PFSK-1 (cell line): ENCODE measurements around the gene HELT.

Experiments
- FOXP2 ChIP-seq: optimal IDR thresholded peaks from 2 replicates; pipeline ENCODE3; 2011; ENCODE audit warnings: borderline replicate concordance, control low read depth, inconsistent platforms; ENCODE audit not compliant: insufficient read depth; ENCODE audit errors: extremely low read length, extremely low read depth
- POLR2AphosphoS5 ChIP-seq: IDR thresholded peaks from 2 replicates; pipeline ENCODE4 v1.6.1; 2012; ENCODE audit warnings: low read depth, mild to moderate bottlenecking, control low read depth, low read length, moderate library complexity
- SIN3A ChIP-seq: IDR thresholded peaks from 2 replicates; pipeline ENCODE4 v1.6.1; 2012; ENCODE audit warnings: mild to moderate bottlenecking, low read length, moderate library complexity, borderline replicate concordance; ENCODE audit not compliant: insufficient read depth
- TAF1 ChIP-seq: IDR thresholded peaks from 2 replicates; pipeline ENCODE4 v1.6.1; 2012; ENCODE audit warnings: low read length, control low read depth, borderline replicate concordance; ENCODE audit not compliant: insufficient read depth
- TF ChIP-seq, protein P1 (sequence below), 2 experiments: IDR thresholded peaks; 2 replicates each; pipeline versions ENCODE4 v1.6.1 to v1.8.0; 2011 to 2012; ENCODE audit warnings: low read depth in 2 of 2, low read length in 2 of 2, control low read depth in 1 of 2, inconsistent platforms in 1 of 2, mild to moderate bottlenecking in 1 of 2, moderate library complexity in 1 of 2; ENCODE audit not compliant: insufficient read depth in 1 of 2

HELT gene

DNA sequence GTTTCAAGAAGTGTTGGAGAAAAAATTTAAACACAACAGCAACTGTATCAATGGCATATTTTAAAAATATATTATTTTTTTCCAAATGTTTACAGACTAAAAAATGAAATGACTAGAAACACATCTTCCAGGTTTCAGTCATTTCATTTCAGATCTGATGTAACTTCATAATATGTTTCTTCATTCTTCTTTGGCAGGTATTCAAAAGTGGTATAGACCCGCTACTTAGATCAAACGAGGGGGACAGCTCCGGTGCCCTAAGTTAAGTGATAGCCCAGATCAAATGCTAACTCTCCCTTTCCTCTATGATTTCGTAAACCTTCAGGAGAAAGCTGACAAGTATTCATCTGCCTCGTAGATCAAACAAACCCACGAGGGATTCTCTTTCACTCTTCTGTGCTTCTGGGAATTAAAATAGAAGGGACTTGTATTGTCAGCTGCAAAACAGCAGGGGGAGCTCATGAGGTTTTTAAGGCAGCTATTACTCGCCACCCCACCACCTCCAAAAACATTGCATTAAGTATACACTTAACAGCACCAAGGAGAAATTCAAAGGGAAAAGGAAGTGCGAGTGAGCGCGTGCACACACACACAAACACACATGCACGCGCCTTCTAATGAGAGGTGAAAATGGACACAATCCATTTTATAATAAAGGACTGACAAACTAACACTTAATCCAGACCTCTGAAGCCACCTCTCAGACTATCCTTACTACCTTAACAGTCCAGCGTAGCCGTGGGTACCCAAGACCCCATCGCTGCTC lies 21.4 kb downstream of the HELT start:
- TF ChIP-seq, protein P1, sequence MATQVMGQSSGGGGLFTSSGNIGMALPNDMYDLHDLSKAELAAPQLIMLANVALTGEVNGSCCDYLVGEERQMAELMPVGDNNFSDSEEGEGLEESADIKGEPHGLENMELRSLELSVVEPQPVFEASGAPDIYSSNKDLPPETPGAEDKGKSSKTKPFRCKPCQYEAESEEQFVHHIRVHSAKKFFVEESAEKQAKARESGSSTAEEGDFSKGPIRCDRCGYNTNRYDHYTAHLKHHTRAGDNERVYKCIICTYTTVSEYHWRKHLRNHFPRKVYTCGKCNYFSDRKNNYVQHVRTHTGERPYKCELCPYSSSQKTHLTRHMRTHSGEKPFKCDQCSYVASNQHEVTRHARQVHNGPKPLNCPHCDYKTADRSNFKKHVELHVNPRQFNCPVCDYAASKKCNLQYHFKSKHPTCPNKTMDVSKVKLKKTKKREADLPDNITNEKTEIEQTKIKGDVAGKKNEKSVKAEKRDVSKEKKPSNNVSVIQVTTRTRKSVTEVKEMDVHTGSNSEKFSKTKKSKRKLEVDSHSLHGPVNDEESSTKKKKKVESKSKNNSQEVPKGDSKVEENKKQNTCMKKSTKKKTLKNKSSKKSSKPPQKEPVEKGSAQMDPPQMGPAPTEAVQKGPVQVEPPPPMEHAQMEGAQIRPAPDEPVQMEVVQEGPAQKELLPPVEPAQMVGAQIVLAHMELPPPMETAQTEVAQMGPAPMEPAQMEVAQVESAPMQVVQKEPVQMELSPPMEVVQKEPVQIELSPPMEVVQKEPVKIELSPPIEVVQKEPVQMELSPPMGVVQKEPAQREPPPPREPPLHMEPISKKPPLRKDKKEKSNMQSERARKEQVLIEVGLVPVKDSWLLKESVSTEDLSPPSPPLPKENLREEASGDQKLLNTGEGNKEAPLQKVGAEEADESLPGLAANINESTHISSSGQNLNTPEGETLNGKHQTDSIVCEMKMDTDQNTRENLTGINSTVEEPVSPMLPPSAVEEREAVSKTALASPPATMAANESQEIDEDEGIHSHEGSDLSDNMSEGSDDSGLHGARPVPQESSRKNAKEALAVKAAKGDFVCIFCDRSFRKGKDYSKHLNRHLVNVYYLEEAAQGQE (IDR thresholded peaks at IDR 0.05; ENCODE audit: insufficient read depth in 1 of 2, low read depth in 2 of 2, low read length in 2 of 2): no peak
- TF ChIP-seq SIN3A (no peak), FOXP2 (no peak), TAF1 (no peak), POLR2AphosphoS5 (no peak)

DNA sequence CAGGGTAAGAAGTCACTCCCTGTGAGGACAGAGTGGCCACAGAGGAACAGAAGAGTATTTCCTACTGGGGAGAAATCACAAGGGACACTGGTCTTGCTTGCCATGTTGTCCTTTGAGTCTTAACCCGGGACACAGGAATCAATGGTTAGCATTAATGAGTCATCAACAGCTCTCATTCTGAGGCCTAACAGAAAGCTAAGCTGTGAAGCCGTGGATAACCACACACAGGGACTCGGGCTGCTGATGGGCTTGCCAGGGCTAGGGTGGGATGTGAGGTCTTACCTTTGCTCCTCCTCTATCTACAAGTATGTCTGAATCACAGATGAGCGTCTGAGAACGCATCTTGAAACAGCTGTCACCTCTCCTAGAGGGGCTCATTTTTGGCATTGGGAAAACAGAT lies 22.2 kb downstream of the HELT start:
- TF ChIP-seq SIN3A (no peak), FOXP2 (no peak)
- TF ChIP-seq, protein P1 (IDR thresholded peaks at IDR 0.05; ENCODE audit: insufficient read depth in 1 of 2, low read depth in 2 of 2, low read length in 2 of 2): no peak

DNA sequence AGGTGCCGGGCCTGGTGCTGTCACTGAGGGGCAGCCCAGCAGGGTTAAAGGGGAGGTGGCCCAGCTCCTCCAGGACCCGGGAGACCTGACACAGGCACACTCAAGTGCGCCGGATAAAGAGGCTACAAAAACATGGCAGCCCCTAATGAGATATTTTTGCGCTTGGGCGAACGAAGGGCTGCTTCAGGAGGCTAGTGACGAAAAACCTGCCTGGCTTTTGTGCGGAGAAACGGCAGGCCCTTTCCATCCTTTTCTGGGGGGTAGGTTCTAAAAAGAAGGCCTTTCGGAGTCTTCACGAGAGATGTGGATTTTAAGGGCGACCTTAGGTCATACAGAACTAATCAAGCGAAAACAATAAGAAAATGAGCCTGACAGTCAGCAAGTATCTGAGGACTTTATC lies 35.5 kb downstream of the HELT start:
- TF ChIP-seq TAF1: no peak
- no peak for TF ChIP-seq SIN3A
- TF ChIP-seq FOXP2: no peak
- TF ChIP-seq, protein P1 (IDR thresholded peaks at IDR 0.05; ENCODE audit: insufficient read depth in 1 of 2, low read depth in 2 of 2, low read length in 2 of 2): no peak
- no peak for TF ChIP-seq POLR2AphosphoS5

DNA sequence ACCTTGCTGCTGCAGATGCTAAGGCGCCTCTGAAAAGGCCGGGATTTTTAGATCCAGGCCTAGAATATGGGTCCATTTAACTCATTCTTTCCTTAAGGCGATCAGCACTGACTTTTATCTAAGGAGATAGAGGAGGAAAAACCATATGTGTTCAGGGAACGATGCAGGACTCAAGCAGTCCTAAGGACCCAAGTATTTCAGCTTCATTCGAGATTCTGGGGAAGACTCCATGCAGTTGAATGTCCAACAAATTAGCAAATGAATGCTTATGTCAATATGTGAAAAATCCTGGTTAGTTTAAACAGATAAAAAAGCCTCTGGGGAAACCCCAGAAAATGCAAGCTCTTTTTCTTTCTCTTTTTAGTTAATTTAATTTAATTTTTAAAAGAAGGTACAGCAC lies 36.0 kb downstream of the HELT start:
- TF ChIP-seq POLR2AphosphoS5: no peak
- TF ChIP-seq FOXP2: no peak
- no peak for TF ChIP-seq SIN3A
- TF ChIP-seq TAF1: no peak
- TF ChIP-seq, protein P1 (IDR thresholded peaks at IDR 0.05; ENCODE audit: insufficient read depth in 1 of 2, low read depth in 2 of 2, low read length in 2 of 2): no peak

DNA sequence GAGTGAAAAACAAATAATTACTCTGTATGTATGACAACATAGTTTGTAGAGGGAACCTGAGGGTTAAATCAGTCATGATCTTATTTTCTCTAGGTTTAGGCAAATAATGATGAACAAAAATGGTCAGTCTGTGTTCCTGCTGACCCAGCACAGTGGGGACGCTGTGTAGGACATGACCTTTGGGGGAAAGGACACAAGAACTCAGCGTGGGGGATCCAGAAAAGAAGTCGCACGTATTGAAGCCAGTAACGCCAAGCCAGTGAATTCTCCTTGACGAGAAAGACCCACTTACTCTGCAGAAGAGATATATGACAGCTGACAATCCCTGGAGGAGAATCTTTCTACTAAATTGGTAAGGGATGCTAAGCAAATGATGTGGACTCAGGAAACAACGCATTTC lies 36.6 kb downstream of the HELT start:
- TF ChIP-seq POLR2AphosphoS5 (no peak), SIN3A (no peak), TAF1 (no peak), FOXP2 (no peak)
- TF ChIP-seq, protein P1 (IDR thresholded peaks at IDR 0.05; ENCODE audit: insufficient read depth in 1 of 2, low read depth in 2 of 2, low read length in 2 of 2): no peak
